GM21528 (cell line): ENCODE results near the gene SRRM1.

Source experiments
- ATAC-seq: cut with Tn5 transposase; IDR thresholded peaks from one replicate; pipeline ENCODE4 v1.9.1; 2021; ENCODE audit warnings: mild to moderate bottlenecking, moderate library complexity; ENCODE audit not compliant: unreplicated experiment, low FRiP score

Gene SRRM1, protein sequence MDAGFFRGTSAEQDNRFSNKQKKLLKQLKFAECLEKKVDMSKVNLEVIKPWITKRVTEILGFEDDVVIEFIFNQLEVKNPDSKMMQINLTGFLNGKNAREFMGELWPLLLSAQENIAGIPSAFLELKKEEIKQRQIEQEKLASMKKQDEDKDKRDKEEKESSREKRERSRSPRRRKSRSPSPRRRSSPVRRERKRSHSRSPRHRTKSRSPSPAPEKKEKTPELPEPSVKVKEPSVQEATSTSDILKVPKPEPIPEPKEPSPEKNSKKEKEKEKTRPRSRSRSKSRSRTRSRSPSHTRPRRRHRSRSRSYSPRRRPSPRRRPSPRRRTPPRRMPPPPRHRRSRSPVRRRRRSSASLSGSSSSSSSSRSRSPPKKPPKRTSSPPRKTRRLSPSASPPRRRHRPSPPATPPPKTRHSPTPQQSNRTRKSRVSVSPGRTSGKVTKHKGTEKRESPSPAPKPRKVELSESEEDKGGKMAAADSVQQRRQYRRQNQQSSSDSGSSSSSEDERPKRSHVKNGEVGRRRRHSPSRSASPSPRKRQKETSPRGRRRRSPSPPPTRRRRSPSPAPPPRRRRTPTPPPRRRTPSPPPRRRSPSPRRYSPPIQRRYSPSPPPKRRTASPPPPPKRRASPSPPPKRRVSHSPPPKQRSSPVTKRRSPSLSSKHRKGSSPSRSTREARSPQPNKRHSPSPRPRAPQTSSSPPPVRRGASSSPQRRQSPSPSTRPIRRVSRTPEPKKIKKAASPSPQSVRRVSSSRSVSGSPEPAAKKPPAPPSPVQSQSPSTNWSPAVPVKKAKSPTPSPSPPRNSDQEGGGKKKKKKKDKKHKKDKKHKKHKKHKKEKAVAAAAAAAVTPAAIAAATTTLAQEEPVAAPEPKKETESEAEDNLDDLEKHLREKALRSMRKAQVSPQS

DNA sequence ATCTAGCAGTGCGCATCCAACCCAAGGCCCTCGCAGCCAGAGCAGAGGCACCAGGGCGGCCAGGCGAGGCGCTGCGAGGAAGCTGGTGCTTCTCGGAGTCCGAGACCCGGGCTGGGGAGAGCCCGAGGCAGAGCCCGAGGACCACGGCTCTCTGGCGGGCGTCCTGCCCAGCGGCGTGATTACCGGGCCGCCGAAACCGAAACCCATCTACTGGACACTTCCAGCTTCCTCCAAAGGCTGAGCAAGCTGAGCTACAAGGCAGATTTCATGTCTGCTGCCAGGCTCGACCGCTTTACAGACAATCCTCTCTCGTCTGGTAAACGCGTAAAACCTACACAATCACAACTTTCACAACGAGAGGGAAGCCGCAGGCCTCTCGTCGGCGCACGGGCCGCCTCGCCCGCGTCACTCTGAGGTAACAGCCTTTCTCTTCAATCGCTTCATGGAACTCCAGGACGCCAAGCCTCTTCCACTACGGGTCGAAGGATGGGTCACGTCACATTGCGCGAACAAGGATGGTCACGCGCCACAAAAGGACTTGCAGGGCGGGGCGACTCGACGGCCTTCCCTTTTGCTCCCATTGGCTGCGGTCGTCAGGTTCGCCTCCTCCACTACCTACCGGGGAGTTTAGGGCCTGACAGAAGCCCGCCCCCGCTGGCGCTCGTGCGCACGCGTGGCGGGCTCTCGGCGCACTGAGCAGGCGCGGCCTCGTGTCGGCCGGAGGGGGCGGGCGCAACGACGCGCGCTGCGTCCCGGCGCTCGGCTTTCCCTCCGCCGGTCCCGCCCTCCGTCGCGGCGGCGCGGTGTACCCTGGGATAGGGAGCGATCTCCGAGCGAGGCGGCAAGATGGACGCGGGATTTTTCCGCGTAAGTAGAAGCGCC, at the start of gene SRRM1:
Gene SRRM1, plus strand, starts transcription at position 822 of the 882 bp plus-strand sequence. Its CDS starts 25 bp downstream, at position 847.
- peak; percentile 88 for ATAC-seq

GRCh38 chr1:24594328-24594598, 48.8 kb upstream of the SRRM1 start:
- no peak for ATAC-seq

DNA sequence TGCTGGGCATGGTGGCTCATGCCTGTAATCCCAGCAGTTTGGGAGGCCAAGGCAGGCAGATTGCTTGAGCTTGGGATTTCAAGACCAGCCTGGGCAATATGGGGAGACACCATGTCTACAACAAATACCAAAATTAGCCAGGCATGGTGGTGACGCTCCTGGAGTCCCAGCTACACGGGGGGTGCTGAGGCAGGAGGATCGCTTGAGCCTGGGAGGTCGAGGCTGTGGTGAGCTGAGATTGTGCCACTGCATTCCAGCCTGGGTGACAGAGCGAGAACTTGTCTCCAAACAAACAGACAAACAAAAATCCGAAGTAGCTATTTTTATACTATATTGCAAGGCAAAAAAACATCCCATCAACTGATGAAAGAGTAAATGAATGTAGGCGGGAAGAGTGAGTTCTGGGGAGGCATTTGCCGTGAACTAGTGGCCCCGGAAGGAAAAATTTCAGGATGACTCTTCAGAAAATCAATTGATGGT, 46.7 kb upstream of the SRRM1 start:
- no peak for ATAC-seq

- ATAC-seq = no peak
Observed at GRCh38 chr1:24599265-24599664, 43.8 kb upstream of the SRRM1 start.

DNA sequence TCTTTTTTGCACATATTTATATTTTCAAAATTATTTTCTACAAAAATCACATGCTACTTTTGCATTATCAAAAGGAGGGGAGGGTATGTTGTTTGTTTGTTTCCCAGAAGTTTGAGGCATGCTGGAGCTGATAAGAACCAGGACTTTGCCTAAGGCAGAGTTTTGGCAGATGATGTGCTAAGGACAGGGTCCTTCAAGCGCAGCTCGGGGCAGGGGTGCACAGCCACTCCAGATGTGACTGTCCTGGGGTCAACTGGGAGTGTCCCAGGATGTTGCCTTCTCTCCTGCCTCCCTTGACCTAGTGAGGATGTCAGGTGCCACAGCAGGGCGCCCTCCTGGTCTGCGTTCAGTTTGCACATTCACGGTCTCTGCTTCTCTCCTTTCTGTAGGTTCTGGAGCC, 42.6 kb upstream of the SRRM1 start:
- ATAC-seq = no peak

GRCh38 chr1:24605534-24606295, 37.4 kb upstream of the SRRM1 start:
- no peak for ATAC-seq

DNA sequence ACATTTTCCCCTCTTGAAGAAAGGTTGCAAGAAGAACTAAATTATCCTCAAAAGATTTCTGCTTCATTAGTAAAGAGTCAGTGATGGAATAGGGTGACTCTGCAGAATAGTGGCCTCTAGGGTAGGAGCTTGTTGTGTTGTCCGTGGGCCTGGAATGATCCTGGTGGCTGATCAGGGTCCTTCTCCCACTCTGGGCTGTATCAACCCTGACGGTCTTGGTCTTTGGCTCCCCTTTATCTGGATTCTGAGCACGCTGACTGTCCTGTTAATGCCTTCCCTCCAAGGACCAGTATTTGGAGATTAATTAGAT, 36.9 kb upstream of the SRRM1 start:
- no peak for ATAC-seq

- no peak for ATAC-seq
Observed at GRCh38 chr1:24606621-24607020, 36.5 kb upstream of the SRRM1 start.

GRCh38 chr1:24609949-24610517, 33.1 kb upstream of the SRRM1 start:
- ATAC-seq = no peak

DNA sequence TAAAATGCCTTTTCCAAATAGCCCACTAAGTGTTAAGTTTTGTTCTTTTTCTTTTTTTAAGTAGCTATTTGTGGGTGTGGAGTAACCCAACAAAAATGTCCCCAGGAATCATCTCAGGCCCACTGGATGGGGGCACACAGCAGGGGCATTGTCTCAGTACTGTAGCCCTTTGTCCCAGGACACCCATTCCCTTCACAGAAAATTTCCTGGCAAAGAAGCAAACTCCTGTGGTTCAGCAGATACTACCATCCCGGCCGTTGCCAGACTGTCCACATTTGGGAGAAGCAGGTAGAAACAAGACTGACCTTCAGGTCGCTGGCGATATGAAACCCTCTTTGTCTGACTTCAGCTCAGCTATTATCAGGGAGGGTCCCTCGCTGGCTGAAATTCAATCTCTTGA, 23.7 kb upstream of the SRRM1 start:
- ATAC-seq = no peak

DNA sequence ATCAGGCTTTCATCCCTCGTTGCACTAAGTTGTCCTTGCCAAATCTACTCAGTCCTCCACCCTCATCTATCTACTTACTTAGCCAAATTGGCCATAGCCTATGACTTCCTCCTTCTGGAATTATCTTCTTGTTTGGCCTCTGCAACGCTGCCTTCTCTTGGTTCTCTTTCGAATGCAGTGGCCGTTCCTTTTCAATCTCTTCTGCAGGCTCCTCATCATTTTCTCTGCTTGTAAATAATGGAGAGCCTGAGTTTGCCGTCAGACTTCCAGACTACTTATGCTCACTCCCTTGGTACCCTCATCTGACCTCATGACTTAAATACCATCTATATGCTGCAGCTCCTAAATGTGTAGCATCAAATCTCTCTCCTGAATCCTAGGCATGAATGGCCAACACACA, 22.4 kb upstream of the SRRM1 start:
- ATAC-seq = no peak

- ATAC-seq = no peak
Observed at GRCh38 chr1:24621121-24621520, 22.0 kb upstream of the SRRM1 start.

- ATAC-seq = no peak
Observed at GRCh38 chr1:24622218-24622617, 20.9 kb upstream of the SRRM1 start.

GRCh38 chr1:24632832-24633175, 10.3 kb upstream of the SRRM1 start:
- ATAC-seq = no peak

- no peak for ATAC-seq
Observed at GRCh38 chr1:24635195-24635843, 7.8 kb upstream of the SRRM1 start.

- no peak for ATAC-seq
Observed at GRCh38 chr1:24636661-24637357, 6.3 kb upstream of the SRRM1 start.

GRCh38 chr1:24639094-24639493, 4.0 kb upstream of the SRRM1 start:
- no peak for ATAC-seq

- no peak for ATAC-seq
Observed at GRCh38 chr1:24639881-24640280, 3.2 kb upstream of the SRRM1 start.

- ATAC-seq = no peak
Observed at GRCh38 chr1:24640288-24640687, 2.8 kb upstream of the SRRM1 start.
